RCC 7860 (cell line): ENCODE data around the gene SQOR.

Source experiments
- DNase-seq: peaks from one replicate; pipeline ENCODE4 v3.0.0-alpha.2; 2015; ENCODE audit warnings: low spot score
- FAIRE-seq: peaks from 2 replicates; lab custom pipeline; 2012; peaks lifted over from hg19 to GRCh38; lab: Jason Lieb, UNC

The SQOR gene

DNA sequence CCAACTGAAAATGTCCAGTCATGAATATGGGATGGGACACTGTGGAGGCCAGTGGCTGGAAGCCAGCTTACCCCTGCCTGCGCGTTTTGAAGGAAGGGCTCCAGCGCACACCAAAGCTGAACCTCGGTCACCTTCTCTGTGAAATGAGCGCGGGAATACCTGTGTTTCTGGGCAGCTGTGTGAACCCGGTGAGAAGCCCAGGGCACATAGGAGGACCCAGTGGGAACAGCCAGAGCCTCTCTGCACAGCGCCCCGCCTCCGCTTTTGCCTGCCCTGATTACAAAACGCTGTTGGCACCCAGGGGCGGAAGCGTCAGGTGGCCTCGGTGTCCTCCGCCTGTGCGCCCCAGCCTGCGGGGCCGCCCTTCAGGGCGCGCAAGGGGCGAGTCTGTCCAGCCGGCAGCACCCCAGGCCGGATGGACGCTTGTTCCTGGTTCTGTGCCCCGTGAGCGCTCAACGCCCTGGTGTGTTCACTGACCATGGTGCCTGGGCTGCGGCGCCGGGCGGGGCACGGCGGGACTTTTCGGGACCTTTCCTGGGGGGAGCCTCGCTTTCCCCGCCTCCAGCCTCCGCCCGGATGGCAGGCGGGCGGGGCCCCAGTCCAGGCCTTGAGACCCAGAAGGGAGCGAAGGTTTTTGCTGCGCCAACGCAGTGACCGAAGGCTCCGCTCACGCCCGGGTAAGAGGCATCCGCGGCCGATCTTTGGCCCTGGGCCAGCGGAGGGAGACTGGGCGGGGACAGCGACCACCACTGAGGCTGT lies at the start of gene SQOR:
TSS of gene SQOR (plus strand) at position 598 of the 759 bp plus-strand sequence. CDS start 23,895 bp downstream, outside the sequence.
- peak; percentile 68 for FAIRE-seq
- peak; percentile 75 for DNase-seq

DNA sequence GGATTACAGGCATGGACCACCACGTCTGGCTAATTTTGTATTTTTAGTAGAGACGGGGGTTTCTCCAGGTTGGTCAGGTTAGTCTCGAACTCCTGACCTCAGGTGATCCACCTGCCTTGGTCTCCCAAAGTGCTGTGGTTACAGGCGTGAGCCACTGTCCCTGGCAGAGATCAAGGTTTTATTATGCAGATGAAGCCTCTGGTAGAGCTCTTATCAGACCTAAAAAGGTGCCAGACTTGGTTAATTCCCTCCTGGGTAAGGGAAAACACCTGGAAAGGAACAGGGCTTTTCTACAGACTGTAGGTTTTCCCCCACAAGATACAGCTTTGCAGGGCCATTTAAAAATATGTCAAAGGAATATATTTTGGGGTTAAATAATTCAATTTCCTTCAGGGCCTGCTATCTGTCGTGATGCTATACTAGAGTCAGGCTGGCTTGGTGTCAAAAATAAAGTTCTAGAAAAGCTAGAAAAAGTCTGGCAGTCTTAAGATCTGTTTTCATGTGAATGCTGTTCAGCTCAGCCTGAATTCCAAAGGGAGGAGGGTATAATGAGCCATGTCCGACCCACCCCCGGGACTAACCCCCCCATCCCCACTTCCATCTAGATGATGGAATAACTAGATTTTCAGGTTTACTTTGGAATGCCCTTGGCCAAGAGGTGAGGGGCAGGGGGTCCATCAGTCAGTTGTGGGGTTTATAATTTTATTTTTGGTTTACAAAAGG lies 49.6 kb upstream of the SQOR start:
- DNase-seq, result no peak
- FAIRE-seq, result no peak

DNA sequence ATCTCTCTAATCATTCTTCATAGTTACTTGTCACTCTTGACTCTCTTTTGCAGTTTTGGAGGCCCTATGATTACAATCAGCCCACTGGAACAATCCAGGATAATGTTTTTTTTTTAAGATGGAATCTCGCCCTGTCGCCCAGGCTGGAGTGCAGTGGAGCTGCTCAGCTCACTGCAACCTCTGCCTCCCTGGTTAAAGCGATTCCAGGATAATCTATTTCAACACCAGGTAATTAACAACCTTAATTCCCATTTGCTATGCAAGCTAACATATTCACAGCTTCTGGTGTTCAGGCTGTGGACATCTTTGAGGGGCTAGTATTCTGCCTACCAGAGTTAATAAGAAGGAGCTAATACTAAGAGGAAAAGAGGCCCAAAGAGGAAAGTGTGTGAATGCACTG lies 48.7 kb upstream of the SQOR start:
- no peak for FAIRE-seq

DNA sequence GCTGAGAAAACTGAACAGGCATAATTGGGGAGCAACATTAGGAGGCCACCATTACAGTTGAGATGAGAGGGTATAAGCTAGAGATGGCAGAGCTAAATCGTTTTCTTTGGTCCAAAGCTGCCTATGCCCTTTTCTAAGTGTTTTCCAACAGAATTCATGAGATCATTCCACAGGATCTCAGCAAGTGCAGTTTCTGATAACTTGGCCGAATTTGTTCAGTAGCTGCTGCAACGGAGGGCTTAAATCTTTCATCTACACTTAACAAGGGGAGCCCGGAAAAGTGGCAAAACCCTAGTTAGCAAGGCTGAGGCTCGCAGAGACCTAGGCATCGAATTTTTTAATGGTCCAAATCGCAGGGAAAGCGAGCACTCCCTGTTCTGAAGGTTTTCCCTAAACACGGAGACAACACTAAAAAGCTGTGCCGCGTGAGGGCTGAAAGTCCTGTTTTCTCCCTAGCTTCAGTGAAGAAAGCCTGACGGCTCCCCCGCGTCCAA lies 48.2 kb upstream of the SQOR start:
- FAIRE-seq, result no peak
- DNase-seq, result no peak

More for the DNA sequence above, 48.7 kb upstream of the SQOR start:
- DNase-seq, result no peak

DNA sequence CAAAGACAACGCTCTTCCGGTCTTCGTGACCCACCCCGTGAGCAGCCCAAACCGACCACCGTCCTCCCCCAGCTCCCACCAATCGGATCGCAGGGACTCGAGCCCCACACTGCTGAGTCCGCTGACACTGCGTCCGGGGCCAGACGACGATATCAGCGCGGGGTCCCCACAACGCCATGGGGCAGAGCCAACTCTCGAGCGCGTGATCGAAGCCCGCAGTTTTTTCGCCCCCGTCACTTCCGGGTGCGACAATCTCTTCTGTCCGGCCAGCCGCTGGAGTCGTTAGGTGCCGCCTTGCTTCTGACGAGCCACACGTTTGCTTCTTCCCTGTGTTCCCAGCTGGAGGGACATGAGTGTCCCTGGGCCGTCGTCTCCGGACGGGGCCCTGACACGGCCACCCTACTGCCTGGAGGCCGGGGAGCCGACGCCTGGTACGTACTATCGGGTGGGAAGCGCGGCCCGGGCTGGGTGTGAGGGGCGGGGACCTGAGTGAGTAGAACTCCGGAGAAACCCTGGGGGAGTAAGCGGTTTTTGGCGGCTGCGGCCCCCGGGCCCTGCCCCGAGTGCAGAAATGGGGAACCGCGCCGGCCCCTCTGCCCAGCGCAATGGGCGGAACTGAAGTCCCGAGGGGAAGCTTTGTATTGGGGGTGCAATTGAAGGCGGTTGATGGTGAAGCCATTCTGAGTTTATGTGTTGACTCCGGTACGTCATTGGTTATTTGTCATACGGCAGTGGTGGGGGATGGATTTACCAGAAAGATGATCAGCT lies 47.5 kb upstream of the SQOR start, which contains the start of gene BLOC1S6:
TSS of gene BLOC1S6 (plus strand) at position 285 of the 768 bp plus-strand sequence. CDS start at position 350, 65 bp downstream.
- FAIRE-seq (no peak), DNase-seq (peak; percentile 79)

DNA sequence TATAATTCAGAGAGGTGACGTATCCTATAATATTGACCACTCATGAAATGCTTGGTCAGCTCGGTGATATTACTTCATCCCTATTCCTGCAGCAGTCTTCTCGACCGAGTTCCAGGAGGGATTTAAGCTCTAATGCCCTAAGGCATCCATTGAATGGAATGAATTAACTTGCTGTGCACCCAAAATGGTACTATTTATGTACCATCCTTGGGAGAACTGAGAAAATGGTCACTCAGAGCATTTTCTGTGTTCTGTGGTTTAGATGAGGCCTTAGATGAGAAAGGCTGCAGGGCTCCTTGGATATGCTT lies 47.0 kb upstream of the SQOR start:
- FAIRE-seq (no peak), DNase-seq (no peak)

DNA sequence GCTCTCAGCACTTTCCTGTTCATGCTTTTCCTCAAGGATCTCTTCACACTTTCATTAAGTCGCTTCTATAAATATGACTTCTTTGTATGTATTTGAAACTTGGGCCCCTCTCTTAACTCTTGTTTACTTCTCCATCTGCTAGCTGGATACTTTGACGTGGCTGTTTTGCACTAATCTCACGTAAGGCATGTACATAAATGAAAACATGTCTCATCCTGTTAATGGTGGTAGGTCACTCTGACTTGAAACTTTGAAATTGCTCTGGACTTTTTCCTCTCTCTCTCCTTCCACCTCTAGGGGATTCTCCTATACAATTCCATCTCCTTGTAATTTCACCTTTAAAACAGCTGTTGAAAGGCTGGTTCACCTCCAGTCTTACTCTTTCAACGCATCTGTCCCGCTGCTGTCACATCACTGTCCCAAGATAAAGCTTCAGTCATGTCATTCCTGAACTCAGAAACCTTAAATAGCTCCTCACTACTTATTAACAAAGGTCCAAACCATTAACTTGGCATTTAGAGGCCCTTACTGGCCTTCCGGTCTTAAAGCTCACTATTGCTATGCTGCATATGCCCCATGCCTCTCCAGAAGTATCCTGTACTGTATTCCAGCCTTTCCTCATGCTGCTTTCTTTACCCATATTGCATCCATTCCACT lies 46.5 kb upstream of the SQOR start:
- DNase-seq (peak; percentile 33), FAIRE-seq (peak; percentile 30)

DNA sequence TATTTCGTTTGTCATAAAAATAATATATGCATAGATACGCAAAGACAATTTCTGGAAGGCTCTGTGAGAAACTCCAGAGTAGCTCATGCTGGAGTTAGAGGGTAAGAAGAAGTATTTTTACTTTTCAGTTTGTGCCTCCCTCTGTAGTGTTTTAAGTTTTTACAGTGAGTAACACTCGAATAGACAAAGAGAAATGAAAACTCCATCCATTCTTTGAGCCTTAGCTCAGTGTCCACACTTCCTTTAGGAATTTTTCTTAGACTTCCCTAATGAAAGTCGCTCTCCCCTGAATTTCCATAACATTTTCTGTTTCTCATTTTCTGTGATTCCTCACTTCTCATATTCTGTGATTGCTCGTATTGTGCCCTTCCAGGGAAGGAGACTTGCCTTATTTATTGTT lies 45.6 kb upstream of the SQOR start:
- no peak for DNase-seq
- FAIRE-seq, result no peak

DNA sequence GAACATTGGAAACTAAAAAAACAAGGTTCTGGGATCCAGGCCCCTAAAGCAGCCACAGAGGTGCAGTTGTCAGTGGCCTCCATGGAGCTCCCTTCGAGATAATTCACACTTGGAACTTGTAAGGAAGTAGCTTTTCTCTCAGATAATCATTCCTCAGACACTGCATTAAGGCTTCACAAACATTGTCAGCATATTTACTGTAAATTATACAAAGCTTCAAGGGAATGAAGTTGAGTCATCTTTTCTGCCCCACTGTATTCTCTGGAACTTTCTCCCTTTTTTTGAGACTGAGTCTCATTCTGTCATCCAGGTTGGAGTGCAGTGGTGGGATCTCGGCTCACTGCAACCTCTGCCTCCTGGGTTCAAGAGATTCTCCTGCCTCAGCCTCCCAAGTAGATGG lies 40.5 kb upstream of the SQOR start:
- DNase-seq, result no peak
- FAIRE-seq, result no peak

DNA sequence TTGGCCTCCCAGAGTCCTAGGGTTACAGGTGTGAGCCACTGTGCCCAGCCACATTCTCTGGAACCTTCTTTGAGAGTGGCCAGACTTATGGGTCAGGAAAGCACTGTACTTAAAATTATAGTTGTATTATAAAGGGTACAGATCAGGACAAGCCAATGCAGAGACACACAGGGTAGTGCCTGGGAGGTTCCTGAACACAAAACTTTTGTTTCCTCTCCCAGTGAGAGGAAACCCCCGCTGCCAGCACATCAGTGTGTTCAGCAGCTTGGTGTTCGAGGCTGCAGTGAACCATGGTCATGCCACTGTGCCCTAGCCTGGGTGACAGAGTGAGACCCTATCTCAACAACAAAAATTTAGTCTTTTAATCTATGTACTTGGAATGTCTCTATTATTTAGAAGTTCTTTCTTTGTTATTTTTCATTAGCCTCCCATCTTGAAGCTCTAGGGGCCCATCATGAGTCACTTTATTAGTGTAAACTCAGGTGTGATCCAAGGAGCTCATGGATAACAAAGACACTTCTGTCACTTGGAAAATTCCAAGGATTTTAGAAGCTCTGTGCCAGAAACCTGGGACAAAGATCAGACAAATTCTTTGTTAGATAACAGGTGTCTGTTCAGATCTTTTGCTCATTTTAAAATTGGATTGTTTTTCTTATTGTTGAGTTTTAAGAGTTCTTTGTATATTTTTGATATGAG lies 39.8 kb upstream of the SQOR start:
- DNase-seq, result no peak
- FAIRE-seq, result no peak

DNA sequence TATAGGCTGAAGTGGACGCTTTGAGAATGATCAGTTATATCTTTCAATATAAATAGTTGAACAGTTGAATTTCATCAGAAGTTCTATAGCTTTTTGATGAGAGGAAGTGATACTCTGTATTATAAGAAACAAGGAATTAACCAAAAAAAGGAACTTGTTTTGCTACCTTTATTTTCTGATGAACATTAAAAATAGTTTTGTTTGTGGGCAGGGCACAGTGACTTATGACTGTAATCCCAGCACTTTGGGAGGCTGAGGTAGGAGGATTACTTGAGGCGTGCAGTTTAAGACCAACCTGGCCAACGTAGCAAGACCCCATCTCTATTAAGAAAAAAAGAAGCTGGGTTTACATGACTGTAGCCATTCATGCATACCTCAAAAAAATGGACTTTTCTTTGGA lies 30.9 kb upstream of the SQOR start:
- no peak for FAIRE-seq

DNA sequence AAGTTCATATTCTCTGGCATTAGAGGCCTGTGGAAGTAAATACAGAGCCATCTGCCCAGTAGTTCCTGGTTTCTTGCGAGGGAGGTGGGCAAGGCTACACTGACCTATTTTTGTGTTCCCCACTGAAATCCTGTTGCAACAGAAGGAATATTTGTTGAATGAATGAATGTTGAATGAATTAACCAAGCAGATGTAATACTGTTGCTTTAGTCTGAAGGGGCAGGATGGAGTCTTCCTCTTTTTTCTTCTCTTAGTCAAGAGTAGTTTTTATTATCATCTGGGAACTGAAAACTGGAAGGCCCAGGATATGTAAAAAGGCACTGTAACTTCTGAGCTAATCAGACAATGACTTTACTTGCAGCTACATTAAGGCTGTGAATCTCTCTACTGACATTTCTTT lies 30.5 kb upstream of the SQOR start:
- no peak for DNase-seq
- no peak for FAIRE-seq

More for the DNA sequence above, 30.9 kb upstream of the SQOR start:
- no peak for DNase-seq

DNA sequence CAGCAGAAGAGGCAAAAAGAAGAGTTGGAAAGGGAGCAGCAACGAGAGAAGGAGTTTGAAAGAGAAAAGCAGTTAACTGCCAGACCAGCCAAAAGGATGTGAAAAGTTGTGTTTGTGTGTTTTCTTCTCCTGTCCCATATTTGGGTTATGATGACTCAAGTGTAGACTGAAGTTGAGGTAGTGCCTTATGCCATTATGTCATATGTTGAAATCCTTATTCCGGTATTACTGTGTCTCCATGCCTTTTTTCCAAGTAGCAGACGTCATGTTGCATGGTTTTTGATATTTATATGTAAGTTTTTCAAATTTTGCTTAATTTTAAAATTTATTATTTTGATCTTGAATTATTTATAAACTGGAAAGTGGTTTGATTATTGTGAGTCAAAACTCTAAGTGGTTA lies 28.4 kb upstream of the SQOR start:
- FAIRE-seq (no peak), DNase-seq (no peak)

DNA sequence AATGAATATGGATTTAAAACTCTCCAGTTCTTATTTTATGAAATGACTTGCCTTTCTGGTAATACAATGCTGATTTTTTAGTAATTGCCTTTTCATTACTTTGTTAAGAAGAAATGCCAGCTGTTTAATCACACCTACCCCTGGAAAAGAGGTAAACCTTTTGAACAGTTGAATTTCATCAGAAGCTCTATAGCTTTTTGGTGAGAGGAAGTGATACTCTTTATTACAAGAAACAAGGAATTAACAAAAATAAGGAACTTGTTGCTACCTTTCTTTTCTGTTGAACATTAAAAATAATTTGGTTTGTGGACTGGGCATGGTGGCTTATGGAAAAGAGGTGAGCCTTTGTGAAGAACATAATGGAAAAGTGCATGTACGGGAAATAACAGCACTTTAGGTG lies 28.0 kb upstream of the SQOR start:
- FAIRE-seq (no peak), DNase-seq (no peak)

DNA sequence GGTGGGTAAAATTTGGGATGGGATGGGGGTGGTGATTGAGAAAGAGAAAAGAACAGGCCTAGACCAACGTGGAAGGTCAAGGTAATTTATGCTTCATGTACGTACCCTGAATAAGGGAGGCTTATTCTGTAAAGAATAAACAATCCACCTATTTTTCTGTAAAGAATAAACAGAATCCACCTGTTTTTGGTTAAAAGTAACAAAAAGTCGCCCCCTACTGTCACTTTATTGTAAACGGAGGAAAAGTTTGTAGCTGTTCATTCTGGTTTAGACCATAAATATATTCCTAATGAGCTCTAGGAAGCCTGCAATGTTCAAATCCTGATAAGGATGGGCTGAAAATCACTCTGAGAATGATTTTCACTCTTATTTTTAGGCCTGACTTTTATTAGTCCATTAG lies 23.5 kb upstream of the SQOR start:
- FAIRE-seq (peak; percentile 25), DNase-seq (peak; percentile 17)

DNA sequence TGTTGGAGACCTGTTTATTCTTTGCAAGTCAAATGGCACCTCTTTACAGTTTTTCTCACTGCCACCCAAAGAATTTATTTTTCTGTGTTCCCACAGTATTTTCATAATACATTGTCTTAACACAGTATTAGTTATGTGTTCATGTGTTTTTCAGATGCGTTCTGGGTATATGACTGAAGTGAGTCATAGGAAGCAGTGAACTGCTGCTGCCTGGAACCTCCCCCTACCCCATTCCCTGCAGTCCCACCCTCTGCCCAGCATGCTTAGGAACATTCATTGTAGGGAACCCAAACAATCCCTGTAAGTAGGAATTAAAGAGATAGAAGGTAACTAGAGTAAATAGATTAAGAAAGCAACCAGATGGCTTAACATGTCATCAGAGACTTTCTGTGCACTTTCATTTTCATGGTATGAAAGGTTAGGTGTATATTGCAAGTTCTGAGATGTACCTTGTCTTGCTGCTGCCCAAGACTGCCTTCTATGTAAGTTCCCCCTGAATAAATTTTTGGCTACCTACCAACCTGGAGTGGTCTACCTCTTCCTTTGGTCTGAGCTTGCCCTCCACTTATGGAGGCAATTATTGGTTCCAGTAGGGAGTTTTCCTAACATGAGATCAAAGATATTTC lies 21.9 kb upstream of the SQOR start:
- DNase-seq, result peak; percentile 14
- no peak for FAIRE-seq

DNA sequence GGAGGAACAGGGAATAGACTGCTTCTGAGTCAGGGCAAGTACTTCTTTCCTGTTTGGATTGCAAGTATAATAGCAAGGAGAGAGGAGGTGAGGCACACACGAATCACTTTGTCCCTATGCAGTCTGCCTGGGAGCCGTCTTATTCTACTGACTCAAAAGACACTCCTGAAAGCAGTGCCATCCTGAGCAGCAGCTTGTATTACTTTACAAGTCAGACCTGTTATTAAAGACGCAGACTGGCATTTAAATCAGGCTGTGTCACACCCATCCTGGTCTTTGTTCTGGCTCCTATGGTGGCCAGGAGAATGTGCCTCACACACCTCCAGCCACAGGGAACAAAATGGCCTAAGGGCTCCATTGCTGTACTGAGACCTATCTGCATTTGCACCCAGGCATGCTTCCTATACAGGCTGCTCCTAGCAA lies 17.9 kb upstream of the SQOR start:
- DNase-seq, result peak; percentile 15
- FAIRE-seq, result no peak

DNA sequence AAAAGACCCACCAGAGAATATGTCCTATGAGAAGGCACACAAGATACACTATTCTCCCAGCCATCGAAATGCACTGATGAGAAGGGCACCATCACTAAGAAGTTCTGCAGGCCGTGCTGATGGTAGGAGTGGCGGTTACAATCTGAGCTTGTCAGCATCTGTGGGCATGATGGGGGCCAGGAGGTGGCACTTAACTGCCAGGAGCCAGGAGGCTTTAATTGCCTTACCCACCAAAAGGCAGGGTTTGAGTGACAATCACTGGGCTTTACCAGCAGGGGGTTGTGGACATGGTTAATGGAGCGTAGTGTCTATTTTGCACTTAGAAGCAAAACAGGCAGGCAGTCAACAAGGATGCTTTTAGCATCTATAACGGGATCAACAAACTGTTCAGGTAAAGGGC lies 16.0 kb upstream of the SQOR start:
- FAIRE-seq (no peak), DNase-seq (no peak)

DNA sequence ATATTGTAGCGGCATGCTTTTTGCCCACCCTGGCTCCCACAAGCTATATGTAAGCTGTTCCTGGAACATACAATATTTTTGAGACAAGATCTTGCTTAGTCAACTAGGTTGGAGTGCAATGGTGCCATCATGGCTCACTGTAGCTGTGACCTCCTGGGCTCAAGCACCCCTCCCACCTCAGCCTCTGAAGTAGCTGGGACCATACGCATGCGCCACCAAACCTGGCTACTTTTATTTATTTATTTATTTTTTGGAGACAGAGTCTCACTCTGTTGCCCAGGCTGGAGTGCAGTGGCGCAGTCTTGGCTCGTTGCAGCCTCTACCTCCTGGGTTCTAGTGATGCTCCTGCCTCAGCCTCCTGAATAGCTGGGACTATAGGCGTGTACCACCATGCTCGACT lies 6.7 kb upstream of the SQOR start:
- DNase-seq, result no peak
- FAIRE-seq, result no peak
